HepG2 (cell line): ENCODE results near the gene TTC17. TPM values are rescaled to one million over a fixed set of nuclear protein-coding genes. Genes with fewer than 3 reads are reported as not detected.

Experiments used
- HNRNPL ChIP-seq: fragments of 200-400 bp; formaldehyde crosslinking; IDR thresholded peaks from 2 replicates; pipeline ENCODE4 v1.6.1; 2017; ENCODE audit warnings: mild to moderate bottlenecking, low read depth, low read length
- MAFK ChIP-seq, 2 experiments: IDR thresholded peaks in 1 of 2; conservative IDR thresholded peaks in 1 of 2; 2 replicates each; pipeline ENCODE4 v1.6.1; 2011; ENCODE audit warnings: improper control_type of control experiment in 2 of 2, low read length in 2 of 2
- NCOA2 ChIP-seq: sonication (generic); formaldehyde crosslinking; IDR thresholded peaks from 2 replicates; pipeline ENCODE4 v1.8.0; 2022; ENCODE audit warnings: inconsistent platforms
- ONECUT2 ChIP-seq: sonication (generic); formaldehyde crosslinking; IDR thresholded peaks from 2 replicates; pipeline ENCODE4 v1.4.0; 2020; ENCODE audit warnings: missing genetic modification reagents
- PRPF4 ChIP-seq: fragments of 200-400 bp; formaldehyde crosslinking; IDR thresholded peaks from 2 replicates; pipeline ENCODE4 v1.6.1; 2016; ENCODE audit warnings: low read length, low read depth; ENCODE audit not compliant: poor library complexity, severe bottlenecking
- RAD21 ChIP-seq: fragments of 450-650 bp; formaldehyde crosslinking; IDR thresholded peaks from 2 replicates; pipeline ENCODE4 v1.5.0; 2020; ENCODE audit warnings: mild to moderate bottlenecking
- SMC3 ChIP-seq: IDR thresholded peaks from 2 replicates; pipeline ENCODE4 v1.6.1; 2011; ENCODE audit warnings: low read length, improper control_type of control experiment
- STAG1 ChIP-seq: sonication (generic); formaldehyde crosslinking; IDR thresholded peaks from 2 replicates; pipeline ENCODE4 v1.4.0; 2020; ENCODE audit warnings: missing genetic modification reagents
- ZNF83 ChIP-seq: sonication (generic); formaldehyde crosslinking; IDR thresholded peaks from 2 replicates; pipeline ENCODE4 v1.4.0; 2020; ENCODE audit warnings: missing genetic modification reagents, mild to moderate bottlenecking, borderline replicate concordance
- polyA plus RNA-seq, 8 experiments: library from polyadenylated mRNA; depleted of rRNA in 3 of 8; stranded (reverse) in 7 of 8; unstranded in 1 of 8; fragments of >200 nt; fragmentation: Illumina TruSeq in 4 of 8; extraction: Trizol in 4 of 8; gene quantifications; 2 replicates each; pipeline versions ENCODE4 v1.2.1 to v1.2.3, GENCODE V29; 2011 to 2016; ENCODE audit warnings: low read depth in 4 of 8, missing spikeins in 1 of 8, mixed read lengths in 1 of 8; ENCODE audit not compliant: insufficient read depth in 1 of 8
- total RNA-seq, 5 experiments: library from RNA; depleted of rRNA; stranded (reverse); fragments of >200 nt; fragmentation: Illumina TruSeq; extraction: Trizol; gene quantifications; 2 replicates each; pipeline ENCODE4 v1.2.3, GENCODE V29; 2016; ENCODE audit warnings: low read depth in 1 of 5
- TF ChIP-seq, protein P1 (sequence below): sonication (generic); formaldehyde crosslinking; IDR thresholded peaks from 2 replicates; pipeline ENCODE4 v1.9.0; 2021; ENCODE audit warnings: missing genetic modification reagents, borderline replicate concordance
- TF ChIP-seq, protein P2 (sequence below): sonication (generic); formaldehyde crosslinking; IDR thresholded peaks from 2 replicates; pipeline ENCODE4 v1.4.0; 2020; ENCODE audit warnings: missing genetic modification reagents
- TF ChIP-seq, protein P3 (sequence below): sonication (generic); formaldehyde crosslinking; IDR thresholded peaks from 2 replicates; pipeline ENCODE4 v1.5.0; 2020; ENCODE audit warnings: mild to moderate bottlenecking, missing genetic modification reagents, moderate library complexity
- TF ChIP-seq, protein P4 (sequence below): sonication (generic); formaldehyde crosslinking; IDR thresholded peaks from 2 replicates; pipeline ENCODE4 v1.4.0; 2020; ENCODE audit warnings: missing genetic modification reagents; ENCODE audit errors: not compliant biosample characterization

The TTC17 gene
- total and polyA plus RNA-seq, 2 of the 13 experiments (the other 11 are each of a cell fraction or from before 2014, with no cell fraction given) = 55.9 to 99.7 TPM

DNA sequence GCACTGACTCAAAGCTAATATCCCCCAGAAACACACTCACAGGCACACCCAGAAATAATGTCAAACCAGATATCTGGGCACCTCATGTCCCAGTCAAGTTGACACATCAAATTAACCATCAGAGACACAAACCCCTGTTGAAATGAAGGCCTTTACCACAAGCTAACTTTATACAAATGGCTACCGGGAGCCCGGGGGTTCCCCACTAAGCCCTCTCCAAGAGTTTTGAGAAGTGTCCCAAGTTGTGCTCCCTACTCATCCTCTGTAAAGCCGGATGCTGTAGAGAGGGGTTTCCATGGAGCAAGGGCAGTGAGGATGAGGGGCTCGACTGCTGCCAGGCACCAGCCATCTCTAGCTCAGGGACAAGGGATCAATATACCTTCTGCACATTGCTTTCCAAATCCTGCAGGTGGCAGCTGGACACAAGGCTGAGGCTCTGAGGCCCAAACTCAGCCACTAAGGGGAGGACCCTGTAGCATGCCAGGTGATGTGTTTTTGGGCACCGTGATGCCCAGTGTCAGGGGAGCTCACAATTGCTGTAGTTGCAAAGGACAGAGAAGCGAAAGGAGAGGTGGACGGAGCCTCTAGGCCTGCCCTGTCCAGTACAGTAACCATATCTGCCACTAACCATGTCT is 145.7 kb downstream of the TTC17 start (continued):
- TF ChIP-seq, protein P1, sequence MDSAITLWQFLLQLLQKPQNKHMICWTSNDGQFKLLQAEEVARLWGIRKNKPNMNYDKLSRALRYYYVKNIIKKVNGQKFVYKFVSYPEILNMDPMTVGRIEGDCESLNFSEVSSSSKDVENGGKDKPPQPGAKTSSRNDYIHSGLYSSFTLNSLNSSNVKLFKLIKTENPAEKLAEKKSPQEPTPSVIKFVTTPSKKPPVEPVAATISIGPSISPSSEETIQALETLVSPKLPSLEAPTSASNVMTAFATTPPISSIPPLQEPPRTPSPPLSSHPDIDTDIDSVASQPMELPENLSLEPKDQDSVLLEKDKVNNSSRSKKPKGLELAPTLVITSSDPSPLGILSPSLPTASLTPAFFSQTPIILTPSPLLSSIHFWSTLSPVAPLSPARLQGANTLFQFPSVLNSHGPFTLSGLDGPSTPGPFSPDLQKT = no peak
- no peak for TF ChIP-seq ZNF83 (CRISPR knock-in tag)
- no peak for TF ChIP-seq HNRNPL
- no peak for TF ChIP-seq PRPF4
- no peak for TF ChIP-seq NCOA2 (CRISPR knock-in tag)
- TF ChIP-seq, protein P2, sequence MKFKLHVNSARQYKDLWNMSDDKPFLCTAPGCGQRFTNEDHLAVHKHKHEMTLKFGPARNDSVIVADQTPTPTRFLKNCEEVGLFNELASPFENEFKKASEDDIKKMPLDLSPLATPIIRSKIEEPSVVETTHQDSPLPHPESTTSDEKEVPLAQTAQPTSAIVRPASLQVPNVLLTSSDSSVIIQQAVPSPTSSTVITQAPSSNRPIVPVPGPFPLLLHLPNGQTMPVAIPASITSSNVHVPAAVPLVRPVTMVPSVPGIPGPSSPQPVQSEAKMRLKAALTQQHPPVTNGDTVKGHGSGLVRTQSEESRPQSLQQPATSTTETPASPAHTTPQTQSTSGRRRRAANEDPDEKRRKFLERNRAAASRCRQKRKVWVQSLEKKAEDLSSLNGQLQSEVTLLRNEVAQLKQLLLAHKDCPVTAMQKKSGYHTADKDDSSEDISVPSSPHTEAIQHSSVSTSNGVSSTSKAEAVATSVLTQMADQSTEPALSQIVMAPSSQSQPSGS (CRISPR knock-in tag) = no peak
- peak; percentile 78 for TF ChIP-seq SMC3
- TF ChIP-seq, protein P3, sequence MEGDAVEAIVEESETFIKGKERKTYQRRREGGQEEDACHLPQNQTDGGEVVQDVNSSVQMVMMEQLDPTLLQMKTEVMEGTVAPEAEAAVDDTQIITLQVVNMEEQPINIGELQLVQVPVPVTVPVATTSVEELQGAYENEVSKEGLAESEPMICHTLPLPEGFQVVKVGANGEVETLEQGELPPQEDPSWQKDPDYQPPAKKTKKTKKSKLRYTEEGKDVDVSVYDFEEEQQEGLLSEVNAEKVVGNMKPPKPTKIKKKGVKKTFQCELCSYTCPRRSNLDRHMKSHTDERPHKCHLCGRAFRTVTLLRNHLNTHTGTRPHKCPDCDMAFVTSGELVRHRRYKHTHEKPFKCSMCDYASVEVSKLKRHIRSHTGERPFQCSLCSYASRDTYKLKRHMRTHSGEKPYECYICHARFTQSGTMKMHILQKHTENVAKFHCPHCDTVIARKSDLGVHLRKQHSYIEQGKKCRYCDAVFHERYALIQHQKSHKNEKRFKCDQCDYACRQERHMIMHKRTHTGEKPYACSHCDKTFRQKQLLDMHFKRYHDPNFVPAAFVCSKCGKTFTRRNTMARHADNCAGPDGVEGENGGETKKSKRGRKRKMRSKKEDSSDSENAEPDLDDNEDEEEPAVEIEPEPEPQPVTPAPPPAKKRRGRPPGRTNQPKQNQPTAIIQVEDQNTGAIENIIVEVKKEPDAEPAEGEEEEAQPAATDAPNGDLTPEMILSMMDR (CRISPR knock-in tag) = peak; percentile 81
- TF ChIP-seq RAD21 (CRISPR knock-in tag) = peak; percentile 80
- TF ChIP-seq MAFK (conservative IDR thresholded peaks at IDR 0.05 in 1 of 2, IDR thresholded peaks at IDR 0.05 in 1 of 2; ENCODE audit: low read length in 2 of 2) = no peak
- peak; percentile 60; the same call in 1 of the 2 replicates for TF ChIP-seq ONECUT2 (CRISPR knock-in tag)
- TF ChIP-seq, protein P4, sequence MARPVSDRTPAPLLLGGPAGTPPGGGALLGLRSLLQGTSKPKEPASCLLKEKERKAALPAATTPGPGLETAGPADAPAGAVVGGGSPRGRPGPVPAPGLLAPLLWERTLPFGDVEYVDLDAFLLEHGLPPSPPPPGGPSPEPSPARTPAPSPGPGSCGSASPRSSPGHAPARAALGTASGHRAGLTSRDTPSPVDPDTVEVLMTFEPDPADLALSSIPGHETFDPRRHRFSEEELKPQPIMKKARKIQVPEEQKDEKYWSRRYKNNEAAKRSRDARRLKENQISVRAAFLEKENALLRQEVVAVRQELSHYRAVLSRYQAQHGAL = no peak
- peak; percentile 90 for TF ChIP-seq STAG1
